Endothelial cell of umbilical vein (primary cell): ENCODE measurements around the gene SPDL1. TPM values are rescaled to one million over a fixed set of nuclear protein-coding genes. Genes with fewer than 3 reads are reported as not detected.

Experiments used
- BruUV-seq: library from RNA; stranded (reverse); fragments of 400-500 nt; replicated peaks from 2 replicates; lab custom pipeline; 2021; lab: Mats Ljungman, UMichigan
- CTCF ChIA-PET: fragments of 300-600, 350-600 bp; sonication (Branson Sonifier 250); formaldehyde crosslinking; loops from one replicate; lab custom pipeline; 2021; ENCODE audit warnings: antibody characterized with exemption, inconsistent platforms; lab: Charles Lee
- POLR2A ChIA-PET: fragments of 300-600, 350-600 bp; sonication (Branson Sonifier 250); formaldehyde crosslinking; loops from one replicate; lab custom pipeline; 2021; ENCODE audit warnings: antibody characterized with exemption, inconsistent platforms; lab: Charles Lee
- DNase-seq: peaks from one replicate; pipeline ENCODE4 v3.0.0-alpha.2; 2011; ENCODE audit warnings: low read depth, low spot score
- FAIRE-seq: peaks from 2 replicates; lab custom pipeline; 2011; peaks lifted over from hg19 to GRCh38; lab: Jason Lieb, UNC
- H2AFZ ChIP-seq: 2 replicates; pipeline ENCODE4 v1.6.0; 2012; ENCODE audit warnings: low read depth, low read length, control low read depth, inconsistent platforms
- H3K27ac ChIP-seq: 2 replicates; pipeline ENCODE4 v1.5.1; 2011; ENCODE audit warnings: low read depth, mild to moderate bottlenecking, control low read depth, low read length, moderate library complexity; ENCODE audit not compliant: insufficient read depth
- H3K27me3 ChIP-seq, 2 experiments: 2 replicates each; pipeline versions ENCODE4 v1.6.0 to v1.6.1; 2011; ENCODE audit warnings: low read length in 2 of 2, mixed read lengths in 1 of 2; ENCODE audit not compliant: control insufficient read depth in 2 of 2, insufficient read depth in 2 of 2
- H3K36me3 ChIP-seq, 2 experiments: 2 replicates in 1 of 2; 3 replicates in 1 of 2; pipeline ENCODE4 v1.5.1; 2011; ENCODE audit warnings: low read length in 2 of 2, mild to moderate bottlenecking in 1 of 2, moderate library complexity in 1 of 2; ENCODE audit not compliant: control insufficient read depth in 2 of 2, insufficient read depth in 2 of 2; ENCODE audit errors: extremely low read depth in 1 of 2
- H3K4me1 ChIP-seq: 3 replicates; pipeline ENCODE4 v1.5.1; 2011; ENCODE audit warnings: mild to moderate bottlenecking, low read length; ENCODE audit not compliant: control insufficient read depth, insufficient read depth; ENCODE audit errors: extremely low read depth
- H3K4me2 ChIP-seq: 2 replicates; pipeline ENCODE4 v1.6.1; 2011; ENCODE audit warnings: low read length, control low read depth, mixed read lengths; ENCODE audit not compliant: insufficient read depth
- H3K4me3 ChIP-seq, 3 experiments: fragments of 200-600 bp in 1 of 3; sonication (generic), shearing (Covaris generic) in 1 of 3; replicated peaks in 1 of 3; 2 replicates each; pipeline ENCODE4 v1.5.1; 2011 to 2016; ENCODE audit warnings: control low read depth in 3 of 3, low read length in 3 of 3, mild to moderate bottlenecking in 2 of 3, inconsistent platforms in 1 of 3, low read depth in 1 of 3, moderate library complexity in 1 of 3; ENCODE audit not compliant: insufficient read depth in 1 of 3
- H3K79me2 ChIP-seq: 2 replicates; pipeline ENCODE4 v1.6.0; 2012; ENCODE audit warnings: low read length, inconsistent platforms; ENCODE audit not compliant: control insufficient read depth, insufficient read depth
- H3K9ac ChIP-seq: replicated peaks from 2 replicates; pipeline ENCODE3; 2011; ENCODE audit warnings: low read length, control low read depth; ENCODE audit not compliant: insufficient read depth; ENCODE audit errors: extremely low read depth
- H3K9me1 ChIP-seq: replicated peaks from 3 replicates; pipeline ENCODE4 v1.6.0; 2011; ENCODE audit warnings: mild to moderate bottlenecking, low read length; ENCODE audit not compliant: control insufficient read depth, insufficient read depth; ENCODE audit errors: extremely low read depth
- H3K9me3 ChIP-seq: replicated peaks from 2 replicates; pipeline ENCODE4 v1.5.1; 2012; ENCODE audit warnings: low read length, inconsistent platforms; ENCODE audit not compliant: control insufficient read depth, insufficient read depth
- H4K20me1 ChIP-seq: replicated peaks from 2 replicates; pipeline ENCODE3; 2011; ENCODE audit warnings: mild to moderate bottlenecking, low read length; ENCODE audit not compliant: control insufficient read depth, insufficient read depth; ENCODE audit errors: extremely low read depth
- EZH2 ChIP-seq: IDR thresholded peaks from 2 replicates; pipeline ENCODE4 v1.6.1; 2012; ENCODE audit warnings: borderline replicate concordance, low read depth, mild to moderate bottlenecking, moderate library complexity, low read length, inconsistent platforms; ENCODE audit not compliant: severe bottlenecking
- FOS ChIP-seq: IDR thresholded peaks from 2 replicates; pipeline ENCODE4 v1.6.1; 2011; ENCODE audit warnings: mild to moderate bottlenecking, low read length, moderate library complexity, borderline replicate concordance; ENCODE audit not compliant: insufficient read depth
- GATA2 ChIP-seq: IDR thresholded peaks from 2 replicates; pipeline ENCODE4 v1.7.0; 2011; ENCODE audit warnings: low read depth, mild to moderate bottlenecking, moderate library complexity, mixed read lengths, low read length; ENCODE audit not compliant: insufficient read length, insufficient read depth
- JUN ChIP-seq: IDR thresholded peaks from 2 replicates; pipeline ENCODE4 v1.6.1; 2011; ENCODE audit warnings: borderline replicate concordance, low read depth; ENCODE audit not compliant: insufficient read length, insufficient read depth
- MYC ChIP-seq: IDR thresholded peaks from one replicate; pipeline ENCODE4 v1.6.1; 2011; ENCODE audit warnings: mild to moderate bottlenecking, low read depth, low read length
- POLR2A ChIP-seq: IDR thresholded peaks from 2 replicates; pipeline ENCODE4 v1.6.1; 2012; ENCODE audit warnings: low read depth, mild to moderate bottlenecking, control low read depth, low read length
- POLR2AphosphoS5 ChIP-seq: IDR thresholded peaks from 2 replicates; pipeline ENCODE4 v1.6.1; 2012; ENCODE audit warnings: low read depth, mild to moderate bottlenecking, control low read depth, low read length, moderate library complexity; ENCODE audit not compliant: insufficient read depth
- dilution Hi-C: fragments of 300-500 bp; cut with MboI; formaldehyde crosslinking; loops from one replicate; pipeline ENCODE4 v1.15.0; 2019; ENCODE audit warnings: low sequenced_read_pairs; ENCODE audit not compliant: extremely low pct_ligation_motif_present
- intact Hi-C: fragments of 100-400 bp; cut with micrococcal nuclease; formaldehyde crosslinking; loops from one replicate; pipeline ENCODE4 v1.10.0; 2022
- polyA plus RNA-seq, 4 experiments: library from polyadenylated mRNA; depleted of rRNA in 3 of 4; stranded (reverse) in 3 of 4; unstranded in 1 of 4; fragments of >200 nt; gene quantifications; 2 replicates each; pipeline versions ENCODE4 v1.2.1 to v1.2.3, GENCODE V29; 2011 to 2012; ENCODE audit warnings: missing spikeins in 1 of 4
- total RNA-seq: library from RNA; stranded (reverse); gene quantifications from 2 replicates; pipeline ENCODE4 v1.2.3, GENCODE V29; 2021
- TF ChIP-seq, protein P1 (sequence below), 2 donors: IDR thresholded peaks; 1 replicate in 1 of 2; 2 replicates in 1 of 2; pipeline ENCODE4 v1.5.1; 2011; ENCODE audit warnings: low read length in 2 of 2, mild to moderate bottlenecking in 2 of 2, moderate library complexity in 2 of 2, control low read depth in 1 of 2, inconsistent platforms in 1 of 2, low read depth in 1 of 2; ENCODE audit not compliant: insufficient read depth in 1 of 2; ENCODE audit errors: extremely low read depth in 1 of 2
- TF ChIP-seq, protein P2 (sequence below): IDR thresholded peaks from 2 replicates; pipeline ENCODE4 v1.6.1; 2011; ENCODE audit not compliant: insufficient read depth, insufficient read length

Gene SPDL1
- total and polyA plus RNA-seq, 2 donors (not counting 3 experiments of a cell fraction or from before 2014, with no cell fraction given): 19.7 to 51.8 TPM

DNA sequence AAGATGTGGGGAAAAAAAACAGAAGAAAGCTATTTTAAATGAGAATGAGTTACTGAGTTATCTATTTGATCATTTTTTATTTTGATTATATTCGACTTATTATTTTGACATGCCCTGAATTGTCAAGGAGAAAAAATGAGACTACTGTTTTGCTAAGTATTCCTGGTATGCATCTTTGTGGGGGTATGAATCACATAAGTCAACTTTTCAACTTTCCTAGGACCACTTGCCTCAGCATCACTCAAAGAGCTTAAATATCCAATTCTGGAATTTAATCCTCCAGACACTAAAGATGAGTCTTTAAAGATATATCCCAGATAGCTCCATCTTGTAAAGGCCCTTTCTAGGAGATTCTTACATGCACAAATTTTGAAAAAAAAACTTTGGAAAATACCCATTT is 17.4 kb upstream of the SPDL1 start:
- TF ChIP-seq GATA2 (no peak), FOS (no peak), POLR2AphosphoS5 (no peak), POLR2A (no peak), MYC (no peak), EZH2 (no peak), JUN (no peak)
- TF ChIP-seq, protein P1, sequence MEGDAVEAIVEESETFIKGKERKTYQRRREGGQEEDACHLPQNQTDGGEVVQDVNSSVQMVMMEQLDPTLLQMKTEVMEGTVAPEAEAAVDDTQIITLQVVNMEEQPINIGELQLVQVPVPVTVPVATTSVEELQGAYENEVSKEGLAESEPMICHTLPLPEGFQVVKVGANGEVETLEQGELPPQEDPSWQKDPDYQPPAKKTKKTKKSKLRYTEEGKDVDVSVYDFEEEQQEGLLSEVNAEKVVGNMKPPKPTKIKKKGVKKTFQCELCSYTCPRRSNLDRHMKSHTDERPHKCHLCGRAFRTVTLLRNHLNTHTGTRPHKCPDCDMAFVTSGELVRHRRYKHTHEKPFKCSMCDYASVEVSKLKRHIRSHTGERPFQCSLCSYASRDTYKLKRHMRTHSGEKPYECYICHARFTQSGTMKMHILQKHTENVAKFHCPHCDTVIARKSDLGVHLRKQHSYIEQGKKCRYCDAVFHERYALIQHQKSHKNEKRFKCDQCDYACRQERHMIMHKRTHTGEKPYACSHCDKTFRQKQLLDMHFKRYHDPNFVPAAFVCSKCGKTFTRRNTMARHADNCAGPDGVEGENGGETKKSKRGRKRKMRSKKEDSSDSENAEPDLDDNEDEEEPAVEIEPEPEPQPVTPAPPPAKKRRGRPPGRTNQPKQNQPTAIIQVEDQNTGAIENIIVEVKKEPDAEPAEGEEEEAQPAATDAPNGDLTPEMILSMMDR (IDR thresholded peaks at IDR 0.05; ENCODE audit: extremely low read depth in 1 of 2, insufficient read depth in 1 of 2, low read depth in 1 of 2, low read length in 2 of 2): no peak
- TF ChIP-seq, protein P2, sequence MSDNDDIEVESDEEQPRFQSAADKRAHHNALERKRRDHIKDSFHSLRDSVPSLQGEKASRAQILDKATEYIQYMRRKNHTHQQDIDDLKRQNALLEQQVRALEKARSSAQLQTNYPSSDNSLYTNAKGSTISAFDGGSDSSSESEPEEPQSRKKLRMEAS: no peak
- peaks cover 3% of the 10 kb centered on the region in 2 experiments for H3K27me3 ChIP-seq
- H3K9me3 ChIP-seq: no peaks in the 10 kb centered on the region
- no peaks in the 10 kb centered on the region for H4K20me1 ChIP-seq
- H3K79me2 ChIP-seq: no peaks in the 10 kb centered on the region
- FAIRE-seq: no peak
- H3K4me3 ChIP-seq: no peak overlapping the region
- no peaks in the 10 kb centered on the region for H3K4me1 ChIP-seq
- ChIA-PET CTCF (interaction anchor here (1.3 kb wide), 1 partner anchor 504 kb away, joined by 3 read pairs; no protein-coding TSS in a partner anchor), POLR2A (no interaction called here)
- dilution Hi-C loops: no loop called here
- H3K27ac ChIP-seq: no peak overlapping the region
- no peak for DNase-seq
- intact Hi-C loops: no loop called here
- no TSS peak for BruUV-seq
- H3K9me1 ChIP-seq: no peaks in the 10 kb centered on the region
- no peak overlapping the region for H2AFZ ChIP-seq
- no peak overlapping the region for H3K4me2 ChIP-seq
- H3K36me3 ChIP-seq: no peaks in the 10 kb centered on the region
- no peak overlapping the region for H3K9ac ChIP-seq
